GM21576 (cell line): ENCODE data around the gene OMP.

ENCODE experiments used
- ATAC-seq: cut with Tn5 transposase; IDR thresholded peaks from one replicate; pipeline ENCODE4 v1.9.1; 2021; ENCODE audit warnings: mild to moderate bottlenecking, moderate library complexity; ENCODE audit not compliant: unreplicated experiment

Gene OMP

DNA sequence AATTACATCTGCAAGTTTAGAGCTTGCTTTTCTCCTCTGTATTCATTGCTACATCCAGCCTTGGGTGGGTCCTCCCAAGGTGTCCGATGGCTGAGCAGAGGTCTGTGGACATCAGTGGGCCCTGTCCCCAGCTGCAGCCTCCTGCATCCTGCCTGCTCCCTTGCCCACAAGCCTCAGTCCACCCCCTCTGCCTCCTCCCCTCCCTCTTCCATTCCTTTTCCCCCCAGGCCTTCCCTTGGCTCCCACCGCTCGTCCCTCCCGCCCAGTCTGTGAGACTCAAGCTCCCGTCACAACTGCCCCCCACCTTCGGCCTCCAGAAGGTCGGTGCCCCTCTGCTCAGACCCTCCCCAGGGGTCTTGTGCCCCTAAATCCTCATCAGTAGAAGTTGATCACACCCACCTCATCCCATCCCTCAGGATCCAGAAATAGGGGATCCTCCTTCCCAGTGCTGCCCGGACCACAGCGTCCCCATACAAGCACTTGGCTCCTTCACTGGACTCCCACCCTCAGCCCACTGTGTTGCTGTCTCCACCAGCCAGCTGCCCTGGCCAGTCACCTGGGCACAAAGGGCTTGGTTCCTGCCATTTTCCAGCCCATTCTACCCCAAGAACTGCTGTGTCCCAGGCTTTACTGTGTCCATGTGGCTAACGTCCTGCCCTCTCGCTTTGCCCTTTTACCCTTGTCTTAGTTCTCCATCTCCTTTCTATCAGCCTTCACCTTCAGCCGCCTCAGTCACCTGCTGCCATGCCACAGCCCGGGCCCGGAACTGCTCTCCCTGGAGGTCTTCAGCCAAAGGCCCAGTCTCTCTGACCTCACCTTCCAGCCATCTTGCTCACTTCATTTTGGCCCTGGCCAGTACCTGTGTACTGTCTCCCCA lies 2.2 kb upstream of the OMP start:
- no peak for ATAC-seq

DNA sequence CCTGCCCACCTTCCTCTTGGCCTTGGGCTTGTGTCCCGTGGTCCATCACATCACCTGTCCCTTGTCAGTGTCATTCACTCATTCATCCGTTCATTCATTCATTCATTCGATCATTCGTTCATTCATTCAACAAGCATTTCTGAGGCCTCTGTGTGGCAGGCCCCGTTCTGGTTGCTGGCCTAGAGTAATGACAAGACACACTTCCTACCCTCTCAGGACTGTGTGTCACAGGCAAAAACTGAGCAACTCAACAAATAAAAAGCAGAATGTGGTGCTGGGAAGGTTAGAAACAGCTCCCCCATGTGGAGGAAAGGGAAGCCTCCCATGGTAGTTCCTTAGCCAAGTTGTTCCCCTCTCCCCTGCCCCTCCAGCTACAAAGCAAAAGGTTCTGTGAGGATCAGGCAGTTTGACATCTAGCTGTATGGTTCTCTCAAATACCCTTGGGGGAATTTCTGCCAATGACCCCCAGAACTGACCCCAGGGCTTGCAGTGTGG lies 1.6 kb upstream of the OMP start:
- no peak for ATAC-seq

- ATAC-seq, result no peak
These were observed 679 bp downstream of the OMP start for GRCh38 chr11:77103319-77103718.

- no peak for ATAC-seq
These were observed 2.1 kb downstream of the OMP start for GRCh38 chr11:77104727-77105126.

- no peak for ATAC-seq
These were observed 3.7 kb downstream of the OMP start for GRCh38 chr11:77106321-77106720.

DNA sequence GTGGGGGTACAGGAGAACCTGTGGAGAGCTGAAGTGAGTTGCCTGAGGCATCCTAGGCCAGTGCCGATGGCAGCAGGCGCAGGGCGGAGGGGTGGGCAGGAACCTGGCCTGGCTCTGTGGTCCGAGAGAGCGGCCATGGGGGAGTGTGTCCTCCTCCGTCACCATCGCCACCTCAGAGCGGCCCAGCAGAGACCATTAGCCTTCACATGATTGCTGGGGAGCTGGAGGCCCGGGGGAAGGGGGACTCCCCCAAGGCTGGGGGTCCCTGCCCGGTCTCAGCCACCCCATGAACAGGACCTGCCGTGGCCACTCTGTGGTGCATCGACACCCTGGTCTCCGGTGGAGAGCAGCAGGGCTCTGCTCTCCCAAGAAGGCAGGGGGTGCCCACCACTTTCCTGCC lies 4.1 kb downstream of the OMP start:
- no peak for ATAC-seq

DNA sequence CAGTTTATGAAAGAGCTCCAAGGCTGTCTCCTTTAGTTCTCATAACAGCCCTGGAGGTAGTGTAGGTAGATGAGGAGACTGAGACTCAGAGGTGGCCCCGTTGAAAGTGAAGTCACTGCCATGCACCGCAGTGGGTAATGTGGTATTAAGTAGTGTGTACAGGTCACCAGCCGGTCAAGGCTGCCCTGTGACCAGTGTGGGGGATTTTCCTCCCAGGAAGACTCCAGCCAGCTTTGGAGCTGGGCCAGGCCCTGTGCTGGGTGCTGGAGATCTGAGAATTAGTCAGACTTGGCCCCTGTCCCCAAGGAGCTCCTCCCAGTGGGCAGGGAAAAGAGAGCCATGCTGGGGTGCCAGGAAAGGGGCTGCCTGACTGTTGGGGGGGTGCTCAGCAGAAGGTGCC lies 5.3 kb downstream of the OMP start:
- ATAC-seq, result no peak

GRCh38 chr11:77108436-77108835 lies 5.8 kb downstream of the OMP start:
- ATAC-seq, result no peak

DNA sequence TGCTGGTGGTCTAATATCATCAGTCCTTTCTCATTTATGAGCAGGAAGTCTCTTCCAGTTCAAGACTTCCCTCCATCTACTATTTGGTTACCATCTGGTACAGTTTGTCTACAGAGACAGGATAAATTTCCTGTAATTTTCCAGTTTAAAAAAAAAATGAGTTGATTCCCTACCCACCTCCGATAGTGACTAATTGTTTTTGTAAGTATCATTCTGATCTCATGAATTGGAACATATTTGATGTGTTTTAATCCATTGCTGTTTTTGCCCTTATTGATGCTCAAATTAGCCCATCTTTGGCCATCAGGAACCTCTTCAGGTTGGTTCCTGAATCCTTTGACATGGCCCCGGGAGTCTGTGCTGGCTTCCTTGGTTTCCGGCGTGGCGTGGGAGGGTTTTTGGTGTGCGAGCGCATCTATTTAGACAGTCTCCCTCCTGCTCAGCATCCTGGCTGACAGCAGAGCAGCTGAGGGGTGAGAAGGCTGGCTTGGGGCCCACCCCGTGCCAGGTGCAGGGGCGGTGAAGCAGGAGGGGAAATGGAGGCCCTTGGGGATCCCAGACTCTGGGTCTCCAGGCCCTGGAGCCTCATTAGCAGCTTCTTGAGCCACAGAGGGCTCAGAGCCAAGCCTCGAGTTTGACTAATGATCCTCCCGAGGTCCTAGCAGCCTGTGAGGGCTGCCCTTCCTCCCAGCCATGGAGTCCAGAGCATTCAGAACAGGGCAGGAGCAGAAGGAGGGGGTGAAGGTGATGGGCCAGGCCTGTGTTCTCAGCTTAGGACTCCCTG lies 6.8 kb downstream of the OMP start:
- ATAC-seq, result no peak

DNA sequence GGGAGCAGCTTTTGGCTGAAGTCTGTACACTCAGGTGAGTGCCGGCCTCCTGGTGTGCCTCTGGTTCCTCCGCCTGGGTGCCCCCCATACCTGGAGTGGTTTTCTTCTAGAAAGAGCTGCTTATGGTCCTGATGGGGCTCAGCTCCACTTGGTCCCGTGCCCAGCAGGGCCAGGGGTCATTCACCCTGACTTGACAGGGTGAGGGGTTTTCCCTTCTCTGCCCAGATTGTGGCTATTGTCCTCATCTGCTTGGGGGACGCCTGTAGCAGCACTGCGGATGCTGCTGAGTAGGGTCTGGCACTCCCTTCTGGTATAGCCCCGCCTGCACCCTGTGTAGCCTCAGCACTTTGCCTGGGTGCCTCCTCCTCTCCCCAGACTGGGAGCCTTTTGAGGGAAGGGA lies 8.2 kb downstream of the OMP start:
- ATAC-seq, result no peak

GRCh38 chr11:77111277-77111676 lies 8.6 kb downstream of the OMP start:
- no peak for ATAC-seq

- ATAC-seq, result no peak
These were observed 9.3 kb downstream of the OMP start for GRCh38 chr11:77111946-77112345.

DNA sequence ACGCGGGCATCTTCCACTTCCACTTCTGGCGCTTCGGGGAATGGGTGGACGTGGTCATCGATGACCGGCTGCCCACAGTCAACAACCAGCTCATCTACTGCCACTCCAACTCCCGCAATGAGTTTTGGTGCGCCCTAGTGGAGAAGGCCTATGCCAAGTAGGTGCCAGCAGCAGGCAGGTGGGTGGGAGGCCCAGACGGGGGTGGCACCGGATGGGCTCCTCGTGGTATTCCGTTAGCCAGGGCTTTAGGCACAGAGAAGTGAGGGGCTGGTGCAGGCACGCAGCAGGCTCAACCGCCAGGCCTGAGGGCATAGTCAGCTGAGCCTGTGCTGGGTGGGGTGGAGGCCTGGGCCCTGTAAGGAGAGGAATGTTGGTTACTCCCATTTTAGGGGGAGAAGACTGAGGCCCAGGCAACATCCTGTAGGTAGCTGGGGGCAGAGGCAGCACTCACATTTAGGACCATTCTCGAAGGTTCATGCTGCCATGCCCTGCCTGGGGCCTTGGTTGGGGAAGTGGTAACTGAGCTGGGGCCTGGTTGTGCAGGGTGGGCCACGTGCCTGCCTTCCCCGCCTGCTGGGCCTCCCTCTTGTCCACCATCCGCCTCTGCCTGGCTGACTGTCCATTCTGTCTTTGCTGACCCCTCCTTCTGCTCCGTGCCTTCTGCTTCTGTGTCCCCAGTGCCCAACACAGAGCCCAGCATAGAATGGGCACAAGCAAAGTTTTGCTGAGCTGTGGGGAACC lies 10.2 kb downstream of the OMP start:
- ATAC-seq, result no peak

DNA sequence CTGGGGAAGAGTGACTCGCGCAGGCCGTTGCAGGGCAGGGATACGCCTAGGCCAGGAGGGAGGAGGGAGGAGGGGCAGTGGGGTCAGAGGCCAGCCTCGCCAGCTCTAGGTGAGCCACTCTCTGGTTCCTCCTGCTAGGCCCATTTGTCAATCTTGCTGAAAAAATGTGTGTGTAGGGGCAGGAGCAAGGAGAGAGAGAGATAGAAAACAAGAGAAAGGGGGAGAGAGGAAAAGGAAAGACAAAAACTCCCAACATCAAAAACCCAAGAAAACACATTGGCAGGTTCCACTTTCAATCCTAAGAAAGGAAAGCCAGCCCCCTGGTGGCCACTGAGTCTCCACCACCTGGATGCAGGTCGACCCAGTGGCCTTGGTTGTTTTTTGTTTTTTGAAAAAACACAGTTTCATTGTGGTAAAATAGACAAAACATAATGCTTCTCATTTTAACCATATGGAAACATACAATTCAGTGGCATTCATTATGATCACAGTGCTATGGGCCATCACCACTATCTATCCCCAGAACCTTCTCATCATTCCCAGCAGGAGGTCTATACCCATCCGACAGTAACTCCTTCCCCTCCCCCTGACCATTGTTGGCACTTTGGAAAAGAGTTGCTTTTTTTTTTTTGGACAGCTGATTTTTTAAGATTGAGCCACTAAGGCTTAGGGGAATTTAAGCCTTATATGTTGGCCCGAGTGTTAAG lies 10.9 kb downstream of the OMP start:
- no peak for ATAC-seq

DNA sequence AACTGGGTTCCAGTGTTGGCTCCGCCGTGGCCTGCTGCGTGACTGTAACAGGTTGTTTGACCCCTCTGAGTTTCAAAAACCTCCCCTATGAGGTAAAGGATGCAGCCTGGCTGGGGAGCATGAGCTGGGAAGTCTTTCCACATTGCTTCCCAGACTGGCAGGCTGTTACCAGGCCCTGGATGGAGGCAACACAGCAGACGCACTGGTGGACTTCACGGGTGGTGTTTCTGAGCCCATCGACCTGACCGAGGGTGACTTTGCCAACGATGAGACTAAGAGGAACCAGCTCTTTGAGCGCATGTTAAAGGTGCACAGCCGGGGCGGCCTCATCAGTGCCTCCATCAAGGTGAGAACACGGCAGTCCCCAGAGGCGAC lies 11.4 kb downstream of the OMP start:
- ATAC-seq, result no peak

DNA sequence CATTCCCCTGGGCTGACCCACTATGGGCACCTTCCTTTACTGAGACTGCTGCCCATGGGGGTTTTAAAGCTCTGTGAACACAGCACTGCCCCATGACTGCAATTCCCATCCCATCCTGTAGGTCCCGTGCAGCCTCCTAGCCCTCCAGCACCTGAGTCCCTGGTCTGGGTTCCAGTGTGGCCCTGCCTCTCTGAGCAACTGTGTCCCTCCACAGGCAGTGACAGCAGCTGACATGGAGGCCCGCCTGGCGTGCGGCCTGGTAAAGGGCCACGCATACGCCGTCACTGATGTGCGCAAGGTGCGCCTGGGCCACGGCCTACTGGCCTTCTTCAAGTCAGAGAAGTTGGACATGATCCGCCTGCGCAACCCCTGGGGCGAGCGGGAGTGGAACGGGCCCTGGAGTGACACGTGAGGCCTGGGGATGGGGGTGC lies 12.6 kb downstream of the OMP start:
- ATAC-seq, result no peak

DNA sequence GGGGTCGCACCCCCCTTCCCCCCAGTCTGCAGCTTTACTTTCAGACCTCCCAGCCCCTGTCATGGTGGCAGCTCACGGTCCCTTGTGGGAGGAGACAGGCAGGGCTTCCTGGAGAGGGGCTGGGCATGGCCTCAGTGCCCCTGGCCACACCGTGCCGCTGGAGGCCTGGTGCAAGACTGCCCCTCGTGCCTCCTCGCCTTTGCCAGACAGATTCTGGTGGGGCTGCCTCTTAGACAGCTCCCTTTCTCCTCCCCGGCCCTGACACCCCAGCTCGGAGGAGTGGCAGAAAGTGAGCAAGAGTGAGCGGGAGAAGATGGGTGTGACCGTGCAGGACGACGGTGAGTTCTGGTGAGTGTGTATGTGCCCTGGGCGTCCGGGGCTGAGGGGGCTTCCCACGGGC lies 13.3 kb downstream of the OMP start:
- ATAC-seq, result no peak

GRCh38 chr11:77117492-77117891 lies 14.9 kb downstream of the OMP start:
- ATAC-seq, result no peak

GRCh38 chr11:77118086-77118485 lies 15.4 kb downstream of the OMP start:
- no peak for ATAC-seq

GRCh38 chr11:77118971-77119370 lies 16.3 kb downstream of the OMP start:
- no peak for ATAC-seq

DNA sequence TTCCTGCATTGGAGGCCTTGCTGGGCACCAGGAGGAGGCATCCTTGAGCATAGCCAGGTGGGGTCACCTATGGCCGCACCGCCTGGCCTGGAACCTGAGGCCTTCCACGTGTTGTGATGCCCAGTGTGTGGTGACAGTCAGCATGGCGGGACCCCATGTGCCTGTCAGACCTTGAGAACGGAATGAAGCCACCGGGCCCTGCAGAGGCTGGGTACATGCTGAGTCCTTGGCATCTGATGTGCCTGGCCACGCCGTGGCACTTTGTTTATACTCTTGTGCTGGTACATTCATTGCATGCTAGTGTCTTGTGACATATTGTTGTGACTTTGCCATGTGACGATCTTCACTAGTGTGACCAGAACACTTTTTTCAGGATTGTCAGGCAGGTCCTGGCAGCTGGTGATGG lies 16.9 kb downstream of the OMP start:
- no peak for ATAC-seq
